ENCODE measurements around the gene BCAT1.
"Not testable (repeated sequence)": the region's sequence is repeated elsewhere in the genome, so short reads cannot be mapped to it uniquely, and the experiment has no call there.

BCAT1 gene

GRCh38 chr12:24901576-24902461 lies 47.1 kb downstream of the BCAT1 start:
- DNase-seq (ENCODE audit: extremely low read depth in 1 of 2, low read depth in 1 of 2), result no peak

DNA sequence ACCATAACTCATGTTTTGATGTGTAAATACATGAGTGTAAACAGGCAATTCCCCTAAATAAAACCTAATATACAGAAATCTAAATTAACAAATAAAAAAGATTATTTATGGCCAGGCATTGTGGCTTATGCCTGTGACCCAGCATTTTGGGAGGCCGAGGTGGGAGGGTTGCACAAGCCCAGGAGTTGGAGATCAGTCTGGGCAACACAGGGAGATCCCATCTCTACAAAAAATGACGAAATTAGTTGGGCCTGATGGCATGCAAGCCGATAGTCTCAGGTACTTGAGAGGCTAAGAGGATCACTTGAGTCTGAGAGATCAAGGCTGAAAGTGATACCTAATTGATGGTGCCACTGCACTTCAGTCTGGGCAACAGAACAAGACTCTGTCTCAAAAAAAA lies 48.7 kb downstream of the BCAT1 start:
- DNase-seq (ENCODE audit: extremely low read depth in 1 of 2, low read depth in 1 of 2), result no peak

- no peak for DNase-seq (ENCODE audit: extremely low read depth in 1 of 2, low read depth in 1 of 2)
Measured at GRCh38 chr12:24899503-24900075, 49.3 kb downstream of the BCAT1 start.

DNA sequence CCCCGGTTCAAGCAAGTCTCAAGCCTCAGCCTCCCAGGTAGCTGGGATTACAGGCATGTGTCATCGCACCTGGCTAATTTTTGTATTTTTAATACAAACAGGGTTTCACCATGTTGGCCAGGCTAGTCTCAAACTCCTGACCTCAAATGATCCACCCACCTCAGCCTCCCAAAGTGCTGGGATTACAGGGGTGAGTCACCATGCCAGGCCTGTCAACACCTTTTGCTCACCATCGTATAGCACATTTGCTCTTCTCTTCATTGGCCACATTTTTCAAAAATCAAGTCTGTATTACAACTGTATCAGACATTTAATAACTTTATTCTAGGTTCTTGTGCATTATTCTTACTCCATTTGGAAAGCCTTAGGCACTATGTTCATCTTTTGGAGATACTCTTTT lies 50.3 kb downstream of the BCAT1 start:
- DNase-seq (ENCODE audit: extremely low read depth in 1 of 2, low read depth in 1 of 2), result no peak

DNA sequence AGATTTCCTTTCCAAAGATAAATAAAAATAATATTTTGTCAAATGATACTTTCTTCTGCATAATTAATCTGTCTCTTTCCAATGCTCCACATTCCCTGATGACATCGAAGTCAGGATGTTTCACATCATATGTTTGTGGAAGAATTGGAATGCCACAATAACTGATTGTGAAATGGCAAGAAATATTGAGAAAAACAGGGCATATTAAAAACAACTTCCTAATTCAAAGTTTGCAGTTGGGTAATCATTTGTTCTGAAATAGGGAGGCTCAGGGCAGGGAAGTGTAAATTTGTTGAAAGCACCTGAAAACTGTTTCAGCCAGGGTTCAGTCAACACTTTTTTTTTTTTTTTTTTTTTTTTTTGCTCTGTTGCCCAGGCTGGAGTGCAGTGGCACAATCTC lies 50.7 kb downstream of the BCAT1 start:
- no peak for DNase-seq (ENCODE audit: extremely low read depth in 1 of 2, low read depth in 1 of 2)

DNA sequence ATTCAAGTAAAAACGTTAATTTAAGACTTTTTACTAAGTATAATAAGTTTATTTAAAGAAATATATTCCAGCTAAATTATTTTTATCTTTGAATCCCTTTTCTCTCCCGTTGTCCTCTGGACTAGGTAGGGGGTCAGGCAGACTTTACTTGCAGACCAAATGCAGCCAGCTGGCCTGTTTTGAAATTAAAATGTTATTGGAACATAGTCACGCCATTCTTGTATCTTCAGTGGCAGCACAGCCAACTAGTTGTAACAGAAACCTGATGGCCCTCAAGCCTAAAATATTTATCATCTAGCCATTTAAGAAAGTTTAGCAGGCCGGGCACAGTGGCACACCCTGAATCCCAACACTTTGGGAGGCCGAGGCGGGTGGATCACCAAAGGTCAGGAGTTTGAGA lies 52.7 kb downstream of the BCAT1 start:
- DNase-seq (ENCODE audit: extremely low read depth in 1 of 2, low read depth in 1 of 2), result no peak

- no peak for DNase-seq (ENCODE audit: extremely low read depth in 1 of 2, low read depth in 1 of 2)
Measured at GRCh38 chr12:24895612-24896011, 53.3 kb downstream of the BCAT1 start.

DNA sequence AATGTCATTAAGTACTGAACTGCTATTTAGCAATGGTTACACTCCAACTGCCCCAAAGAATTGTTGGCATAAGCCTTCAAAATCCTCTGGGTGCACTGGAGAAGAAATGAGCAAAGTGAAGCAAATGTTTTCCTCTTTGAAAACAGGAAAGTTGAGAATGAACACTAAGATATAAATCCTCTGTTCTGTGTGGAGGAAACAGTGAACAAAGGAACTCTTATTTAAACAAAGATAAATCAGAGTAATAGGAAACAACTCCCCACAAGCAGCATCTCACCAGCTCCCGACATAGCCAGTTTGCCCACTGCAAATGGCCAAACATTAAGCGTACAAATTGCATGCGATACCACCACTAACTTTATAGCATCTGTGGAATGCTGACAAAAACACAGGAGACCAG lies 54.0 kb downstream of the BCAT1 start:
- no peak for DNase-seq (ENCODE audit: extremely low read depth in 1 of 2, low read depth in 1 of 2)

GRCh38 chr12:24890048-24890803 lies 58.7 kb downstream of the BCAT1 start:
- DNase-seq (ENCODE audit: extremely low read depth in 1 of 2, low read depth in 1 of 2), result no peak

DNA sequence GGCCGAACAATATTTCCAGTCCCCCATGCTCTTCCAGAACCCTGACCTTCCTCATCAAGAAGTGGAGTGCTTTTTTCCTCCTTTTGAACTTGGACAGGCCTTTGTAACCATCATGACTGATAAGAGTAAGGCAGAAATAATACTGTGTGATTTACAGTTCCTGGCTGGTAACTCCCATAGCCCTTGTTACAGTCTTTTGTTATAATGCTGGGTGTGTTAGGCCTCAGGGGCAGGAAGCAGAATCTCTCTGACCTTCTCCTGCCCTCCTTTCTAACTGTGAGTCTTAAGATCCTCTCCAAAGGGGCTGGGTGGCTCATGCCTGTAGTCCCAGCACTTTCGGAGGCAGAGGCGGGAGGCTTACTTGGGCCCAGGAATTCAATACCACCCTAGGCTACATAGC lies 59.5 kb downstream of the BCAT1 start:
- DNase-seq (ENCODE audit: extremely low read depth in 1 of 2, low read depth in 1 of 2), result no peak

GRCh38 chr12:24888813-24889212 lies 60.1 kb downstream of the BCAT1 start:
- DNase-seq (ENCODE audit: extremely low read depth in 1 of 2, low read depth in 1 of 2), result no peak

DNA sequence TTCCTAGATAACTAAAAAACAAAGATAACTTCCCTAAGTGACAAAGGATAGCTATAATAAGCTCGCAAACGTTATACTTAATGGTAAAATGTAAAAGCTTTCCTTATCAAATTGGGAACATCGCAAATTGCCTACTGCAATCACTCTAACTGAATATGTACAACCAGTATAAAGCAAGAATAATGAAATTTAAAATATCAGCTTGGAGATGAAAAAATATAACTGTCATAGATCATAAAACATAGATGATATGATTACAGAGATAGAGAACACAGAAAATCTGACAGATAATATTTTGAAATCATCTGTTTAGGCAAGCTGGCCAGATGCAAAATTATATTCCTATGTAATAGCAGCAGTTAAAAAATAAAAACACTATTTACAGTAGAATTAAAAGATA lies 64.0 kb downstream of the BCAT1 start:
- no peak for DNase-seq (ENCODE audit: extremely low read depth in 1 of 2, low read depth in 1 of 2)

DNA sequence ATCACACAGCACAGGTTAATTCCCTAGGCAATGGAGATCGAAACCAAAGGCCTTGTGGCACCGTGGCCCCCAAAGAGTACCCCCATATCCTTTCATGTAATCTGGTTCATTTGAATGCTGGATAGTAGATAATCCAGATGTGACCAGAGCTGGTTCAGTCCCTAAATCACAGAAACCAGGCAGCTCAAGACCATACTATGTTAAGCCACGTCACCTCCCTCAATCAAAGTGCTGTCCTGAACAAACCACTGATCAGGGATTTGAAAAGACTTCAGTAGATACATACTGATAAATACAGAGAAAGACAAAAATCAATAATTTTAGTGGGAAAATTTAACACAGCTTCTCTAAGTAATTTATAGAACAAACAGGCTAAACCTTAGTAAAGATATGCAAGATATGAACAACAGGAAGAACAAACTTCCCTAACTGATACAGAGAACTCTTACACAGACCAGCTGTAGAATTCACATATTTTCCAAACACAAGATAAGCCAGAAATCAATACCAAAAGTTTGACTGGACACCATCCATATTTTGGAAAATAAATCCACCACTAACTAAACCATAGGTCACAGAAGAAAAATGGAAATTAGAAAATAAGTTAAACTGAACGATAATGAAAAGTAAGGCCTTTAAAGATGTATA lies 67.1 kb downstream of the BCAT1 start:
- no peak for DNase-seq (ENCODE audit: extremely low read depth in 1 of 2, low read depth in 1 of 2)

DNA sequence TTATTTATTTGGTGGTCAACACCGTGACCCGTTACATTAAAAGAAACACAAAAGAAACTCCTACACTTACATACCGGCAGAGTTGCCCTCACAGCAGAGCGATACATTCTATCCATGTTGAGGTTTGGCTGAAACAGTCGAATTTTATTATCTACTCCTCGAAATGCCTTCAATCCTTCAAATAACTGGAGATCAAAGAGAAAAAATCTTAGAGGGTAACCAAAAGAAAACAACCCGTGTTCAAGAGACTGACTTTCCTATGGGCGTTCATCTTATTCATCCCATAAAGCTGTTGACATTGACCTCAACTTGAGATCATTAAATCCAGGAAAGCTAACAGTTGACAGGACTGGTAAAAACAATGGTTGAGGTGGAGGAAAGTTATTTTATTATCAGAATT lies 67.7 kb downstream of the BCAT1 start:
- no peak for DNase-seq (ENCODE audit: extremely low read depth in 1 of 2, low read depth in 1 of 2)

- DNase-seq (ENCODE audit: extremely low read depth in 1 of 2, low read depth in 1 of 2), result no peak
Measured at GRCh38 chr12:24880732-24881131, 68.2 kb downstream of the BCAT1 start.

- no peak for DNase-seq (ENCODE audit: extremely low read depth in 1 of 2, low read depth in 1 of 2)
Measured at GRCh38 chr12:24879644-24880043, 69.3 kb downstream of the BCAT1 start.

GRCh38 chr12:24875014-24875413 lies 73.9 kb downstream of the BCAT1 start:
- DNase-seq (ENCODE audit: extremely low read depth in 1 of 2, low read depth in 1 of 2), result no peak

DNA sequence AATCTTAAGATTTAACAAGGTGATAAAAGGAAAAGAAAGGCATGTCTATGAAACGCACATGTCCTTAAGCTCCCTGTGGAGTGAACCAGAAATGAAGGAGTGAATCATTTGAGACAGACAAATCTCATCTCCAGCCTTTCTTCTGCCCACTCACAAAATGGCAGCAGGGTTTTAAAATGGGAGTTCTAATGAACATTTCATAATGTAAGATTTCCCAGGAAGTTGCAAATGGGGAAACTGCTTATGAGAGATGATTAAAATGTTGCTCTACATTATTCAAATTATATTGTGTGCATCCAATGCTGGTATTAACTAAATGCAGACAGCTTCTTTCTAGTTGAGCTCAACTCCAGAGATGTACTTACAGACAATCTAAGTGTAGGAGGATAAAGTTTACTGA lies 76.7 kb downstream of the BCAT1 start:
- DNase-seq (ENCODE audit: extremely low read depth in 1 of 2, low read depth in 1 of 2), result no peak

- not testable (repeated sequence) for DNase-seq (ENCODE audit: extremely low read depth in 1 of 2, low read depth in 1 of 2)
Measured at GRCh38 chr12:24866139-24866538, 82.8 kb downstream of the BCAT1 start.

GRCh38 chr12:24864796-24865125 lies 84.1 kb downstream of the BCAT1 start:
- no peak for DNase-seq (ENCODE audit: extremely low read depth in 1 of 2, low read depth in 1 of 2)

- no peak for DNase-seq (ENCODE audit: extremely low read depth in 1 of 2, low read depth in 1 of 2)
Measured at GRCh38 chr12:24861766-24862540, 86.9 kb downstream of the BCAT1 start.

All from stimulated activated CD8-positive, alpha-beta memory T cell treated with anti-CD3 and anti-CD28 coated beads, Interleukin-7, amount 100 ng/mL, for 48 hours (primary cell).